Activated T-cell treated with anti-CD3 and anti-CD28 coated beads for 4 hours (primary cell): ENCODE results near the gene RUBCNL.
"Not testable (repeated sequence)": the region's sequence is repeated elsewhere in the genome, so short reads cannot be mapped to it uniquely, and the experiment has no call there.

ENCODE experiments used
- DNase-seq: peaks from one replicate; pipeline ENCODE4 v3.0.0-alpha.2; 2020

The RUBCNL gene

GRCh38 chr13:46372938-46373337 lies 14.1 kb downstream of the RUBCNL start:
- not testable (repeated sequence) for DNase-seq

GRCh38 chr13:46372071-46372470 lies 15.0 kb downstream of the RUBCNL start:
- no peak for DNase-seq

GRCh38 chr13:46369506-46370277 lies 17.4 kb downstream of the RUBCNL start:
- no peak for DNase-seq

GRCh38 chr13:46367617-46368327 lies 19.3 kb downstream of the RUBCNL start:
- no peak for DNase-seq

- DNase-seq, result no peak
Measured at GRCh38 chr13:46361276-46361934, 25.6 kb downstream of the RUBCNL start.

- DNase-seq, result no peak
Measured at GRCh38 chr13:46360604-46361003, 26.4 kb downstream of the RUBCNL start.

- DNase-seq, result no peak
Measured at GRCh38 chr13:46359714-46360113, 27.3 kb downstream of the RUBCNL start.

- DNase-seq, result no peak
Measured at GRCh38 chr13:46355901-46356590, 31.0 kb downstream of the RUBCNL start.

- no peak for DNase-seq
Measured at GRCh38 chr13:46355088-46355468, 32.0 kb downstream of the RUBCNL start.

GRCh38 chr13:46354156-46355087 lies 32.6 kb downstream of the RUBCNL start:
- DNase-seq, result no peak

- no peak for DNase-seq
Measured at GRCh38 chr13:46352805-46353204, 34.2 kb downstream of the RUBCNL start.

GRCh38 chr13:46350003-46350402 lies 37.0 kb downstream of the RUBCNL start:
- no peak for DNase-seq

GRCh38 chr13:46348961-46349360 lies 38.1 kb downstream of the RUBCNL start:
- no peak for DNase-seq

- no peak for DNase-seq
Measured at GRCh38 chr13:46347277-46347676, 39.8 kb downstream of the RUBCNL start.

GRCh38 chr13:46345866-46346265 lies 41.2 kb downstream of the RUBCNL start:
- no peak for DNase-seq

- no peak for DNase-seq
Measured at GRCh38 chr13:46345398-46345797, 41.7 kb downstream of the RUBCNL start.

GRCh38 chr13:46343279-46343994 lies 43.6 kb downstream of the RUBCNL start:
- no peak for DNase-seq

- DNase-seq, result no peak
Measured at GRCh38 chr13:46342538-46342937, 44.5 kb downstream of the RUBCNL start.

GRCh38 chr13:46341112-46341711 lies 45.8 kb downstream of the RUBCNL start:
- DNase-seq, result no peak

- DNase-seq, result no peak
Measured at GRCh38 chr13:46340631-46341111, 46.4 kb downstream of the RUBCNL start.

- no peak for DNase-seq
Measured at GRCh38 chr13:46340011-46340410, 47.0 kb downstream of the RUBCNL start.
